Measurements from ENCODE around the gene RABGEF1. TPM values are rescaled to one million over a fixed set of nuclear protein-coding genes. Genes with fewer than 3 reads are reported as not detected.
A peak's percentile ranks its signal among the peaks of the same experiment; 100 is the strongest.
"Not testable (repeated sequence)": the region's sequence is repeated elsewhere in the genome, so short reads cannot be mapped to it uniquely, and the experiment has no call there.

The RABGEF1 gene
- total RNA-seq, 2 donors from 2014 or later: 19.1 to 25.1 TPM

DNA sequence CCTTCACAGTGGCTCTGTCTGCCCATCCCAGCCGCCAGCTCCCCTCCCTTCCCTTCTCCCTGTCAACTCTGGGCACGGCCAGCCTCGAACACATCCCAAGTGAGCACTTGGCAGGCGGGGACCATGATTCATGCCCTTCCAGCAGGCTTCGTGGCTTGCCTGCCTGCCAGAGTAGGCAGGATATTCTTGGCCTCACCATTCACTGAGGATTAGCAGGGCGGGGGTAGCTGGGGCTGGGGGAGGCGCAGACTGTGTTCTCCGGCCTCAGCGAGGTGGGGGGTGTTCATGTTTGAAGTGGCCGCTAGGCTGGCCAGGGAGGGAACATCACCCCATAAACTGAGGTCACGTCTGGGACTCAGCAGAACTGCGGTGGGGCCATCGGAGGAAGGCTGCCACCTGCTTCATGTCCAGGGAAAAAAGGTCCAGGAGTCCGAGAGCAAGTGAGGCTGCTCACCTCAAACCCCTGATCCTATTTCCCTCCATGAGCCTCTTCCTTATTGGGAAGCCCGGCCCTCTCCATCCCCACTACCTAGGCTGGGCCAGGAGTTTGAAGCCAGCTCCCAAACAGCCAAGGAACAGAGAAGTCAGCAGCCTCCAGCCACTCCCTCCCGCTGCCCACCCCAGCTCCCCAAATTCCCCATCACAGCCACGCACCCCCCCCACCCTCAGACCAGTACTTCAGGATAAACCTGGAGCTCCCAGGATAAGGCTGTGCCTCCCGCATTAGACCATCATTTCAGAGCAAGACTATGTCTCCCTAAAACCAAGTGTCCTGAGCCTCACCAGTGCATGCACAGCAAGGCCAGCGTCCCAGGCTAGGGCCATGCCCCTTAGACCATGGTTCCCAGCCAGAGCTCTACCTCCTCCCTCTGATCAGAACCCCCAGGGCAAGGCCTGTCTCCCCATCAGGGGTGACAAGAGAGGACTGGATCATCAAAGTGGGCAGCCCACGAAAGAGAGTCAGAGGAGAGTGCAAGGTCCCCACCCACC, 42.8 kb upstream of the RABGEF1 start:
- no peak for DNase-seq
- H3K27ac ChIP-seq: no peak overlapping the region

DNA sequence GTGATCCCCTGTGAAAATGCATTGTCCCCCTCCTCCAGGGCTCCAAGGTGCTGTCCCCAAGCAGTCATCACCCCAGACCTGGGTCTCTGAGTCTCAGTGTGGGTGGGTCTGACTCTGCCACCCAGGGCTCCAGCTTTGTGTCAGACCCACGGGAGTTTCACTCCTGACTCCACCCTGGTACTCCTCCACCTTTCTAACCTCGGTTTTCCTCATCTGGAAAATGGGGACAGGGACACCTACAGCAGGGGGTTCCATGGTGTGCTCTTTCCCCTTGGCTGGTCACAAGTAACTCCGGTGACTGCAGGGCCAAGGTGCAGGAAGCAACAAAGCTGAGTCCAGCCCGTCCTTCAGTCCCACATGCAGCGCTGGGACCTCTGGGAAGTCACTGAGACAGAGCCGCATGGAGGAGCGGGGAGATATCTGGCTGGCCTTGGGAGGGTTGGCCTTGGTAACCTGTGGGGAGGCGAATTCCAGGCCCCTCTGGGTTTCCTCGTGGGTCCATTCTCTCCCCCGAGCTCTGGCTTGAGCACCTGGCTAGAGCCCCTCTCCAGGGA, 41.8 kb upstream of the RABGEF1 start:
- Histone ChIP-seq H3K4me1 (no peaks in the 10 kb centered on the region), H3K9ac (ENCODE audit: low read depth in 2 of 2, low read length in 2 of 2) (no peak overlapping the region), H3K4me3 (no peak overlapping the region), H3K36me3 (no peaks in the 10 kb centered on the region), H3K9me3 (no peaks in the 10 kb centered on the region), H3K27me3 (no peaks in the 10 kb centered on the region), H3K27ac (no peak overlapping the region)
- no peak for DNase-seq
- TF ChIP-seq CTCF (IDR thresholded peaks at IDR 0.05): no peak
- intact Hi-C loops (cut with DNase I): no loop called here

More for the DNA sequence above, 42.8 kb upstream of the RABGEF1 start:
- TF ChIP-seq CTCF (IDR thresholded peaks at IDR 0.05): no peak
- Histone ChIP-seq H3K9ac (ENCODE audit: low read depth in 2 of 2, low read length in 2 of 2) (no peak overlapping the region), H3K36me3 (no peaks in the 10 kb centered on the region), H3K9me3 (no peaks in the 10 kb centered on the region), H3K27me3 (no peaks in the 10 kb centered on the region), H3K4me1 (no peaks in the 10 kb centered on the region), H3K4me3 (no peak overlapping the region)
- intact Hi-C loops (cut with DNase I): no loop called here

DNA sequence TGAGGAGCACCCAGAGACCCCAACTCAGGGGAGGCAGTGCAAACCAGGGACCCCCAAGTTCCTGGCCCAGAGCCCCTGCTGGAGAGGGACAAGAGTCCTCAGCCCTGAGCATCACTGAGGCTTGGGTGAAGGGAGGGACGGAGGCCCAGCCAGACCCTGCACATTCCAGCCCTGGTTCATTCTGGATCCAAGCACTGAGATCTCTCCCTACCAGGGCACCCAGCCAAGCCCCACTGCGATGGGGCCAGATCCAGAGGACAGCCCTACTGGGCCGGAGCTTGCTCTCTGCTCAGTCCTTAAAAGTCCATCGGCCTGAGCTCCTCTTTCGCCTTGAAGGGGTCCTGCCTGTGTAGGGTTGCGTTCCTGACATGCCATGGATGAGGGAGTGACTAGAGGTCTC, 40.5 kb upstream of the RABGEF1 start:
- Histone ChIP-seq H3K27ac (no peak overlapping the region), H3K4me3 (no peak overlapping the region), H3K36me3 (no peaks in the 10 kb centered on the region), H3K9me3 (no peaks in the 10 kb centered on the region), H3K4me1 (no peaks in the 10 kb centered on the region), H3K27me3 (no peaks in the 10 kb centered on the region), H3K9ac (ENCODE audit: low read depth in 2 of 2, low read length in 2 of 2) (no peak overlapping the region)
- no peak for TF ChIP-seq CTCF (IDR thresholded peaks at IDR 0.05)
- DNase-seq: peak; percentile 30
- intact Hi-C loops (cut with DNase I): no loop called here

GRCh38 chr7:66700633-66701131, 39.9 kb upstream of the RABGEF1 start:
- no peaks in the 10 kb centered on the region for H3K27me3 ChIP-seq
- no peak for DNase-seq
- H3K9ac ChIP-seq (ENCODE audit: low read depth in 2 of 2, low read length in 2 of 2): no peak overlapping the region
- intact Hi-C loops (cut with DNase I): no loop called here
- no peak for TF ChIP-seq CTCF (IDR thresholded peaks at IDR 0.05)
- H3K36me3 ChIP-seq: no peaks in the 10 kb centered on the region
- H3K4me3 ChIP-seq: no peak overlapping the region
- H3K27ac ChIP-seq: no peak overlapping the region
- no peaks in the 10 kb centered on the region for H3K4me1 ChIP-seq
- H3K9me3 ChIP-seq: no peaks in the 10 kb centered on the region

DNA sequence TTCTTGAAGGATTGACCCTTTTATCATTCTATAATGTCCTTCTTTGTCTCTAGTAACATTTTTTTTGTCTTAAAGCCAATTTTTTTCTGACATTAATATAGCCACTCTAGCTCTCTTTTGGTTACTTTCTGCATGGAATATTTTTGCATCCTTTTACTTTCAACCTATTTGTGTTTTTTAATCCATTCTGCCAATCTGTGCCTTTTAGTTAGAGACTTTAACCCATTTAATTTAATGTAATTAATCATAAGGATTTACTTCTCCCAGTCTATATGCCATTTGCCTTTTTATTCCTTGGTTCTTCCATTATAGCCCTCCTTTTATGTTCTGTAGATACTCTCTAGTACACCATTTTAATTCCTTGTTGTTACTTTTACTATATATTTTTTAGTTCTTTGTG, 32.7 kb upstream of the RABGEF1 start:
- no peak for DNase-seq
- no peaks in the 10 kb centered on the region for H3K36me3 ChIP-seq
- TF ChIP-seq CTCF (IDR thresholded peaks at IDR 0.05): no peak
- no peak overlapping the region for H3K27ac ChIP-seq
- no peaks in the 10 kb centered on the region for H3K4me1 ChIP-seq
- H3K27me3 ChIP-seq: no peaks in the 10 kb centered on the region
- intact Hi-C loops (cut with DNase I): no loop called here
- no peak overlapping the region for H3K4me3 ChIP-seq
- H3K9ac ChIP-seq (ENCODE audit: low read depth in 2 of 2, low read length in 2 of 2): no peak overlapping the region
- no peaks in the 10 kb centered on the region for H3K9me3 ChIP-seq

DNA sequence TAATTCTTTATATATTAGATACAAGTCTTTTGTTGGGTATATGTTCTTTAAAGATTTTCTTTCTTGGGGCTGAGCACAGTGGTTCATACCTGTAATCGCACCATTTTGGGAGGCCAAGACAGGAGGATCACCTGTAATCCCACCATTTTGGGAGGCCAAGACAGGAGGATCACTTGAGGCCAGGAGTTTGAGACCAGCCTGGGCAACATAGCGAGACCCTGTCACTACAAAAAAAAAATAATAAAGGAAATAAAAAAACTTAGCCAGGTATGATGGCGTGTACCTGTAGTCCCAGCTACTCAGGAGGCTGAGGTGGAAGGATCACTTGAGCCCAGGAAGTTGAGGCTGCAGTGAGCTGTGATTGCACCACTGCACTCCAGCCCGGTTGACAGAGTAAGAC, 29.8 kb upstream of the RABGEF1 start:
- H3K9ac ChIP-seq (ENCODE audit: low read depth in 2 of 2, low read length in 2 of 2); intact Hi-C loops (cut with DNase I); H3K36me3 ChIP-seq; DNase-seq; H3K27me3 ChIP-seq; H3K4me3 ChIP-seq; H3K4me1 ChIP-seq; H3K27ac ChIP-seq; H3K9me3 ChIP-seq: not testable (repeated sequence)

All from colonic mucosa (tissue), 4 donors.